ENCODE data around the gene LRRN2. TPM values are rescaled to one million over a fixed set of nuclear protein-coding genes. Genes with fewer than 3 reads are reported as not detected.

Gene LRRN2
- total and polyA plus RNA-seq, 2 donors (not counting 1 experiment from before 2014, with no cell fraction given), result not detected

DNA sequence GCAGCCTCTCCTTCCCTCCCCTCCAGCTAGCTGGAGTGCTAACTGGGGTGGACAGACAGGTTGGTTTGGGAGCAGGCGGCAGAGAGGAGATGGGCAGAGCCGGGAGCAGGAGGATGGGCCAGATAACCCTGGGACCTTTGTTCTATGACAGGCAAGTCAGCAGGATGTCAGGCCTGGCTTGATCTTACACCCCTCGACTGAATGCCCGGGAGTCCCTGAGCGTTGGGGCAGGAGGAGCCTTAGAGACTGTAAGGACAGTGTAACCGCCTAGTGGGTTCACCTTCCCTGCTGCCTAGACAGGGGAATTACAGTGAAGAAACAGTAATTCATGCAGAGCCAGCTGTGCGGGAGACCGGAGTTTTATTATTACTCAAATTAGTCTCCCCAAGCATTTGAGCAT is 109.1 kb downstream of the LRRN2 start:
- H3K27ac ChIP-seq (ENCODE audit: insufficient read depth, low read length), result no peak overlapping the region
- no peaks in the 10 kb centered on the region for H4K20me1 ChIP-seq (ENCODE audit: control insufficient read depth, extremely low read depth, insufficient read depth, low read length)
- H3K4me1 ChIP-seq (ENCODE audit: control insufficient read depth, extremely low read depth, insufficient read depth, low read length), result no peaks in the 10 kb centered on the region
- H3K36me3 ChIP-seq (ENCODE audit: control insufficient read depth, insufficient read depth, low read length), result no peaks in the 10 kb centered on the region
- no peaks in the 10 kb centered on the region for H3K9me3 ChIP-seq (ENCODE audit: control insufficient read depth, insufficient read depth, low read depth, low read length)
- no peak overlapping the region for H2AFZ ChIP-seq (ENCODE audit: low read length)
- H3K27me3 ChIP-seq (ENCODE audit: control insufficient read depth, insufficient read depth, low read length), result no peaks in the 10 kb centered on the region
- H3K4me2 ChIP-seq (ENCODE audit: extremely low read depth, insufficient read depth, low read length), result no peak overlapping the region
- H3K4me3 ChIP-seq (replicated peaks in 1 of 4; ENCODE audit: control extremely low read depth in 1 of 4, insufficient read depth in 1 of 4, low read depth in 3 of 4, low read length in 4 of 4), result no peak overlapping the region
- DNase-seq (ENCODE audit: low read depth in 2 of 2), result no peak
- TF ChIP-seq, protein P1, sequence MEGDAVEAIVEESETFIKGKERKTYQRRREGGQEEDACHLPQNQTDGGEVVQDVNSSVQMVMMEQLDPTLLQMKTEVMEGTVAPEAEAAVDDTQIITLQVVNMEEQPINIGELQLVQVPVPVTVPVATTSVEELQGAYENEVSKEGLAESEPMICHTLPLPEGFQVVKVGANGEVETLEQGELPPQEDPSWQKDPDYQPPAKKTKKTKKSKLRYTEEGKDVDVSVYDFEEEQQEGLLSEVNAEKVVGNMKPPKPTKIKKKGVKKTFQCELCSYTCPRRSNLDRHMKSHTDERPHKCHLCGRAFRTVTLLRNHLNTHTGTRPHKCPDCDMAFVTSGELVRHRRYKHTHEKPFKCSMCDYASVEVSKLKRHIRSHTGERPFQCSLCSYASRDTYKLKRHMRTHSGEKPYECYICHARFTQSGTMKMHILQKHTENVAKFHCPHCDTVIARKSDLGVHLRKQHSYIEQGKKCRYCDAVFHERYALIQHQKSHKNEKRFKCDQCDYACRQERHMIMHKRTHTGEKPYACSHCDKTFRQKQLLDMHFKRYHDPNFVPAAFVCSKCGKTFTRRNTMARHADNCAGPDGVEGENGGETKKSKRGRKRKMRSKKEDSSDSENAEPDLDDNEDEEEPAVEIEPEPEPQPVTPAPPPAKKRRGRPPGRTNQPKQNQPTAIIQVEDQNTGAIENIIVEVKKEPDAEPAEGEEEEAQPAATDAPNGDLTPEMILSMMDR (conservative IDR thresholded peaks at IDR 0.05 in 1 of 2, IDR thresholded peaks at IDR 0.05 in 1 of 2; ENCODE audit: low read depth in 1 of 2, low read length in 2 of 2), result no peak
- TF ChIP-seq EZH2 (IDR thresholded peaks at IDR 0.05; ENCODE audit: low read length, missing control alignments), result no peak
- no peaks in the 10 kb centered on the region for H3K79me2 ChIP-seq (ENCODE audit: control insufficient read depth, insufficient read depth, low read length)
- no peak overlapping the region for H3K9ac ChIP-seq (ENCODE audit: insufficient read depth, low read length)

DNA sequence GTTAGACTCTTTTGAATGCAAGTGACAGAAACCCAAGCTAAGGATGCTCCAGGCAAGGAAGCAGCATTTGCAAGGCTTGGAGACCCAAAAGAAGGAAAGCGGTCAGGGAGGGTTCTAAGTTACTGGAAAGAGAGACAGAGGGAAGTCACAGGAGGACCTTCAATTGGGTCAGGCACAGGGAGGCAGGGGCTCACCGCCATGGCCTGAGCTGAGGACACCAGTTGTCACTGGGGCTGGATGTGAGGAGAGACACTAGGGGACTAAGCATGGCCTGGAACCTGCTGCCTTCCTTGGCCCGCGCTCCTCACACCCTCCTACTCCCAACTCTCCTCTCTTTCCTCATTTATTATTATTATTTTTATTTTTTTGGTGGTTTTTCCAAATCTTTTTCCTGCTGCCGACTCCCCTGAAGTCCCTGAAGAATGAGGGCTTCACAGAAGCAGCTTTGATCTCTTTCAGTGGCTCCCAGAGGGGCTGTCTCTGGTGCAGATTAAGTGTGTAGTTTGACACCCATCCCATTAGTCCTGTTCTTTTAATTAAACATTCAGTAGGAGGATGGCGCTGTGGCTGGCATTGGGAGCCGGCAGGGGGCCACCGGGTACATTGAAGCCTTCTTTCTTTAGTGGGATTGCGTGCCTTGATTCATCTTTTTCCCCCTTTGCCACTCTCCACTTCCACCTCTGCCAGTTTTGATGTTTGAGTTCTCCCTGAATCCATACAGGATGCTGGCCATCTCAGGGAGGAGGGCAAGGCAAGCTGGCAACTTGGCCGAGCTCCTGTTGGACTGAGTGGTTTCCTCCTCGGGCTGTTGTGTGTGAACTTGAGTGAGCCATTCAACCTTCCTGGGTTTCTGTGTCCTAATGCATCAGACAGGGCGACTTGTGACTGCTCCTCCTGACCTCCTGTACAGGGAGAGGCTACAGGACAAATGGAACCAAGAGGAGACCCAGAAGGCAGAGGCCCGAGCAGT is 110.0 kb downstream of the LRRN2 start:
- no peak overlapping the region for H3K27ac ChIP-seq (ENCODE audit: insufficient read depth, low read length)
- no peaks in the 10 kb centered on the region for H3K4me1 ChIP-seq (ENCODE audit: control insufficient read depth, extremely low read depth, insufficient read depth, low read length)
- no peaks in the 10 kb centered on the region for H3K9me3 ChIP-seq (ENCODE audit: control insufficient read depth, insufficient read depth, low read depth, low read length)
- H3K4me2 ChIP-seq (ENCODE audit: extremely low read depth, insufficient read depth, low read length), result no peak overlapping the region
- H3K79me2 ChIP-seq (ENCODE audit: control insufficient read depth, insufficient read depth, low read length), result no peaks in the 10 kb centered on the region
- H3K27me3 ChIP-seq (ENCODE audit: control insufficient read depth, insufficient read depth, low read length), result no peaks in the 10 kb centered on the region
- no peak overlapping the region for H3K9ac ChIP-seq (ENCODE audit: insufficient read depth, low read length)
- H3K4me3 ChIP-seq (replicated peaks in 1 of 4; ENCODE audit: control extremely low read depth in 1 of 4, insufficient read depth in 1 of 4, low read depth in 3 of 4, low read length in 4 of 4), result no peak overlapping the region
- no peaks in the 10 kb centered on the region for H3K36me3 ChIP-seq (ENCODE audit: control insufficient read depth, insufficient read depth, low read length)
- no peak for DNase-seq (ENCODE audit: low read depth in 2 of 2)
- no peak overlapping the region for H2AFZ ChIP-seq (ENCODE audit: low read length)
- no peaks in the 10 kb centered on the region for H4K20me1 ChIP-seq (ENCODE audit: control insufficient read depth, extremely low read depth, insufficient read depth, low read length)
- TF ChIP-seq EZH2 (IDR thresholded peaks at IDR 0.05; ENCODE audit: low read length, missing control alignments), result no peak
- TF ChIP-seq, protein P1 (conservative IDR thresholded peaks at IDR 0.05 in 1 of 2, IDR thresholded peaks at IDR 0.05 in 1 of 2; ENCODE audit: low read depth in 1 of 2, low read length in 2 of 2), result no peak

DNA sequence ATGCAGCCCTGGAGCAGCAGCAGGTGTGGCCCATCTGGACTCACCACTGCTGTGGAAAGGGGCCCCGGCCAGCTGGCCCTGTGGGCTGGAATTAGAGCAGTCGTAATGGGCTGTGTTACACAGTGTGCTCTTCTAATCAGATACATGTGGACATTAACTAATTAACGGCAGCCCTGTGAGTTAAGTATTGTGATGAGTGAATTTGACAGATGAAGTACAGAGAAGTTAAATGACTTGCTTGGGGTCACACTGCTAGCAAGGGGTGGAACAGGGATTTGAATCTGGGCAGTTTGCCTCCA is 110.7 kb downstream of the LRRN2 start:
- Histone ChIP-seq H3K4me2 (ENCODE audit: extremely low read depth, insufficient read depth, low read length) (no peak overlapping the region), H4K20me1 (ENCODE audit: control insufficient read depth, extremely low read depth, insufficient read depth, low read length) (no peaks in the 10 kb centered on the region), H3K4me3 (replicated peaks in 1 of 4; ENCODE audit: control extremely low read depth in 1 of 4, insufficient read depth in 1 of 4, low read depth in 3 of 4, low read length in 4 of 4) (no peak overlapping the region), H2AFZ (ENCODE audit: low read length) (no peak overlapping the region), H3K27me3 (ENCODE audit: control insufficient read depth, insufficient read depth, low read length) (no peaks in the 10 kb centered on the region), H3K27ac (ENCODE audit: insufficient read depth, low read length) (no peak overlapping the region), H3K36me3 (ENCODE audit: control insufficient read depth, insufficient read depth, low read length) (no peaks in the 10 kb centered on the region), H3K9ac (ENCODE audit: insufficient read depth, low read length) (no peak overlapping the region), H3K9me3 (ENCODE audit: control insufficient read depth, insufficient read depth, low read depth, low read length) (no peaks in the 10 kb centered on the region), H3K79me2 (ENCODE audit: control insufficient read depth, insufficient read depth, low read length) (no peaks in the 10 kb centered on the region), H3K4me1 (ENCODE audit: control insufficient read depth, extremely low read depth, insufficient read depth, low read length) (no peaks in the 10 kb centered on the region)
- no peak for TF ChIP-seq EZH2 (IDR thresholded peaks at IDR 0.05; ENCODE audit: low read length, missing control alignments)
- TF ChIP-seq, protein P1 (conservative IDR thresholded peaks at IDR 0.05 in 1 of 2, IDR thresholded peaks at IDR 0.05 in 1 of 2; ENCODE audit: low read depth in 1 of 2, low read length in 2 of 2), result no peak
- DNase-seq (ENCODE audit: low read depth in 2 of 2), result peak in 1 of 2 donors; percentile 23
